OCI-LY7 (cell line): Measurements from ENCODE around the gene CSF1. TPM values are rescaled to one million over a fixed set of nuclear protein-coding genes. Genes with fewer than 3 reads are reported as not detected.

ENCODE experiments used
- BruUV-seq: library from RNA; stranded (reverse); fragments of 400-500 nt; replicated peaks from 2 replicates; lab custom pipeline; 2021; lab: Mats Ljungman, UMichigan
- CTCF ChIA-PET: fragments of 300-600 bp; sonication (Branson Sonifier 250); formaldehyde crosslinking; loops from one replicate; lab custom pipeline; 2022; ENCODE audit warnings: antibody characterized with exemption; ENCODE audit not compliant: unreplicated experiment; lab: Charles Lee
- POLR2A ChIA-PET: fragments of 300-600 bp; sonication (Branson Sonifier 250); formaldehyde crosslinking; loops from one replicate; lab custom pipeline; 2022; ENCODE audit warnings: antibody characterized with exemption; lab: Charles Lee
- DNase-seq: peaks from one replicate; pipeline ENCODE4 v3.0.0-alpha.2; 2015; ENCODE audit warnings: low spot score
- H2AFZ ChIP-seq: fragments of 200-600 bp; sonication (generic), shearing (Covaris generic); 2 replicates; pipeline ENCODE4 v1.6.1; 2014; ENCODE audit warnings: mild to moderate bottlenecking, antibody characterized with exemption, low read length, moderate library complexity
- H3K27ac ChIP-seq: fragments of 200-600 bp; sonication (generic); 2 replicates; pipeline ENCODE4 v1.5.1; 2014; ENCODE audit warnings: mixed run types, low read depth, mild to moderate bottlenecking, moderate library complexity, low read length, inconsistent platforms; ENCODE audit not compliant: poor library complexity, severe bottlenecking
- H3K36me3 ChIP-seq: fragments of 200-600 bp; sonication (generic); 2 replicates; pipeline ENCODE4 v1.6.1; 2014; ENCODE audit warnings: mild to moderate bottlenecking, antibody characterized with exemption, low read length, moderate library complexity, mixed read lengths; ENCODE audit not compliant: insufficient read depth
- H3K4me1 ChIP-seq: fragments of 200-600 bp; sonication (generic); 2 replicates; pipeline ENCODE4 v1.5.1; 2014; ENCODE audit warnings: mild to moderate bottlenecking, low read length; ENCODE audit not compliant: insufficient read depth, poor library complexity, severe bottlenecking
- H3K4me2 ChIP-seq: fragments of 200-600 bp; sonication (generic); 2 replicates; pipeline ENCODE4 v1.6.1; 2014; ENCODE audit warnings: mild to moderate bottlenecking, low read length
- H3K4me3 ChIP-seq: fragments of 200-600 bp; sonication (generic); 2 replicates; pipeline ENCODE4 v1.5.1; 2014; ENCODE audit warnings: mild to moderate bottlenecking, low read depth, low read length; ENCODE audit not compliant: poor library complexity, severe bottlenecking
- H3K79me2 ChIP-seq: fragments of 200-600 bp; sonication (generic); 2 replicates; pipeline ENCODE4 v1.6.1; 2016; ENCODE audit warnings: low read depth, mild to moderate bottlenecking, low read length, moderate library complexity, mixed read lengths; ENCODE audit not compliant: insufficient read depth
- H3K9me2 ChIP-seq: fragments of 200-600 bp; sonication (generic); 2 replicates; pipeline ENCODE4 v1.6.1; 2016; ENCODE audit warnings: mild to moderate bottlenecking, low read length, mixed read lengths; ENCODE audit not compliant: insufficient read depth
- H3K9me3 ChIP-seq: fragments of 200-600 bp; sonication (generic); 2 replicates; pipeline ENCODE4 v1.6.1; 2014; ENCODE audit warnings: mild to moderate bottlenecking, mixed run types, low read length, mixed read lengths
- H4K20me1 ChIP-seq: fragments of 200-600 bp; sonication (generic); 2 replicates; pipeline ENCODE4 v1.6.1; 2014; ENCODE audit warnings: mild to moderate bottlenecking, antibody characterized with exemption, low read length, moderate library complexity, mixed read lengths; ENCODE audit not compliant: insufficient read depth
- CTCF ChIP-seq: fragments of 200-600 bp; sonication (generic); conservative IDR thresholded peaks from 2 replicates; pipeline ENCODE4 v1.5.1; 2014; ENCODE audit warnings: mild to moderate bottlenecking, antibody characterized with exemption, low read length, moderate library complexity, mixed read lengths
- EZH2phosphoT487 ChIP-seq: fragments of 200-600 bp; sonication (generic); IDR thresholded peaks from 2 replicates; pipeline ENCODE4 v1.6.1; 2018; ENCODE audit warnings: low read depth, borderline replicate concordance, mild to moderate bottlenecking, mixed run types, antibody characterized with exemption, low read length, moderate library complexity, mixed read lengths
- intact Hi-C: fragments of 100-400 bp; cut with micrococcal nuclease; formaldehyde crosslinking; loops from one replicate; pipeline ENCODE4 v1.10.0; 2022; ENCODE audit not compliant: unreplicated experiment
- total RNA-seq, 2 experiments: library from RNA; depleted of rRNA in 1 of 2; stranded (reverse); fragments of >200 nt in 1 of 2; shearing (Covaris generic) in 1 of 2; gene quantifications; 2 replicates each; pipeline ENCODE4 v1.2.3, GENCODE V29; 2014 to 2022

CSF1 gene
- total RNA-seq, 2 experiments from 2014 or later: not detected

GRCh38 chr1:109912214-109912861, 1.7 kb downstream of the CSF1 start:
- no peak overlapping the region for H3K4me3 ChIP-seq
- BruUV-seq: no TSS peak
- intact Hi-C loops: no loop called here
- no peak overlapping the region for H3K27ac ChIP-seq
- no peaks in the 10 kb centered on the region for H3K9me2 ChIP-seq
- no peaks in the 10 kb centered on the region for H3K79me2 ChIP-seq
- H2AFZ ChIP-seq: no peak overlapping the region
- CTCF ChIA-PET: no interaction called here
- H3K4me2 ChIP-seq: no peak overlapping the region
- no peaks in the 10 kb centered on the region for H3K4me1 ChIP-seq
- POLR2A ChIA-PET: no interaction called here
- TF ChIP-seq CTCF (no peak), EZH2phosphoT487 (no peak)
- H4K20me1 ChIP-seq: no peaks in the 10 kb centered on the region
- DNase-seq: no peak
- no peaks in the 10 kb centered on the region for H3K36me3 ChIP-seq
- H3K9me3 ChIP-seq: no peaks in the 10 kb centered on the region

GRCh38 chr1:109912873-109913272, 2.2 kb downstream of the CSF1 start:
- Histone ChIP-seq H3K9me3 (no peaks in the 10 kb centered on the region), H4K20me1 (no peaks in the 10 kb centered on the region), H3K9me2 (no peaks in the 10 kb centered on the region), H3K79me2 (no peaks in the 10 kb centered on the region), H2AFZ (no peak overlapping the region), H3K4me3 (no peak overlapping the region), H3K36me3 (no peaks in the 10 kb centered on the region), H3K4me1 (no peaks in the 10 kb centered on the region), H3K27ac (no peak overlapping the region), H3K4me2 (no peak overlapping the region)
- no peak for DNase-seq
- no peak for TF ChIP-seq CTCF
- no peak for TF ChIP-seq EZH2phosphoT487
- no TSS peak for BruUV-seq
- intact Hi-C loops: no loop called here
- POLR2A ChIA-PET: no interaction called here
- CTCF ChIA-PET: no interaction called here

- Histone ChIP-seq H3K4me2 (no peak overlapping the region), H3K4me1 (no peaks in the 10 kb centered on the region), H3K79me2 (no peaks in the 10 kb centered on the region), H3K4me3 (no peak overlapping the region), H4K20me1 (no peaks in the 10 kb centered on the region), H3K36me3 (no peaks in the 10 kb centered on the region), H3K9me2 (no peaks in the 10 kb centered on the region), H2AFZ (no peak overlapping the region), H3K27ac (no peak overlapping the region), H3K9me3 (no peaks in the 10 kb centered on the region)
- no peak for DNase-seq
- ChIA-PET POLR2A (no interaction called here), CTCF (no interaction called here)
- no TSS peak for BruUV-seq
- intact Hi-C loops: no loop called here
- no peak for TF ChIP-seq CTCF
- TF ChIP-seq EZH2phosphoT487: no peak
Observed at GRCh38 chr1:109913360-109913879, 2.8 kb downstream of the CSF1 start.
